HepG2 (cell line): ENCODE data around the gene CDIP1. TPM values are rescaled to one million over a fixed set of nuclear protein-coding genes. Genes with fewer than 3 reads are reported as not detected.

Source experiments
- ATAC-seq: fragments of 200-7000 bp; cut with Tn5 transposase; 3 replicates; pipeline ENCODE4 v1.9.1; 2020; ENCODE audit warnings: mild to moderate bottlenecking, moderate library complexity
- BruUV-seq: library from RNA; stranded (reverse); fragments of 400-500 nt; replicated peaks from 2 replicates; lab custom pipeline; 2021; lab: Mats Ljungman, UMichigan
- CTCF ChIA-PET: fragments of 300-600 bp; formaldehyde crosslinking; extraction: SDS; loops from one replicate; lab custom pipeline; 2021; ENCODE audit warnings: low total read pairs, inconsistent platforms, low intra/inter-chr PET ratio; lab: Yijun Ruan, JAX
- POLR2A ChIA-PET: fragments of 350-600 bp; sonication (Branson Sonifier 250); formaldehyde crosslinking; loops from one replicate; lab custom pipeline; 2020; ENCODE audit warnings: antibody characterized with exemption, inconsistent platforms; lab: Yijun Ruan, JAX
- DNase-seq: peaks from one replicate; pipeline ENCODE4 v3.0.0-alpha.2; 2015; ENCODE audit warnings: low spot score
- FAIRE-seq: peaks from 3 replicates; lab custom pipeline; 2011; peaks lifted over from hg19 to GRCh38; lab: Jason Lieb, UNC
- H2AFZ ChIP-seq: one replicate; pipeline ENCODE4 v1.6.1; 2011; ENCODE audit warnings: low read length, inconsistent platforms
- H3K27ac ChIP-seq: fragments of 300-600 bp; 3 replicates; pipeline ENCODE4 v1.8.0; 2011; ENCODE audit warnings: mixed run types, mild to moderate bottlenecking, mixed read lengths, low read length, inconsistent platforms; ENCODE audit not compliant: insufficient read depth; ENCODE audit errors: extremely low read length
- H3K27me3 ChIP-seq, 2 experiments: fragments of 200-600 bp in 1 of 2; 2 replicates in 1 of 2; 3 replicates in 1 of 2; pipeline versions ENCODE4 v1.6.0 to v1.8.0; 2011; ENCODE audit warnings: low read length in 2 of 2, mild to moderate bottlenecking in 2 of 2, moderate library complexity in 2 of 2, inconsistent platforms in 1 of 2; ENCODE audit not compliant: insufficient read depth in 2 of 2, control insufficient read depth in 1 of 2
- H3K36me3 ChIP-seq, 2 experiments: fragments of 200-600 bp in 1 of 2; replicated peaks in 1 of 2; 2 replicates in 1 of 2; 3 replicates in 1 of 2; pipeline versions ENCODE4 v1.5.1 to v1.8.0; 2011; ENCODE audit warnings: low read length in 2 of 2, inconsistent platforms in 1 of 2; ENCODE audit not compliant: insufficient read depth in 2 of 2, control insufficient read depth in 1 of 2
- H3K4me1 ChIP-seq: 2 replicates; pipeline ENCODE4 v1.5.1; 2012; ENCODE audit warnings: low read length, inconsistent platforms; ENCODE audit not compliant: insufficient read depth
- H3K4me2 ChIP-seq: 2 replicates; pipeline ENCODE4 v1.6.0; 2011; ENCODE audit warnings: low read depth, low read length, inconsistent platforms
- H3K4me3 ChIP-seq, 3 experiments: fragments of 200-600 bp in 1 of 3; sonication (generic), shearing (Covaris generic) in 1 of 3; replicated peaks in 1 of 3; 2 replicates each; pipeline ENCODE4 v1.5.1; 2011 to 2016; ENCODE audit warnings: low read length in 3 of 3, inconsistent platforms in 2 of 3, low read depth in 2 of 3, mild to moderate bottlenecking in 2 of 3, control low read depth in 1 of 3, mixed read lengths in 1 of 3; ENCODE audit not compliant: insufficient read depth in 1 of 3
- H3K79me2 ChIP-seq: one replicate; pipeline ENCODE4 v1.6.1; 2011; ENCODE audit warnings: low read length, inconsistent platforms; ENCODE audit not compliant: insufficient read depth
- H3K9ac ChIP-seq: 2 replicates; pipeline ENCODE4 v1.6.0; 2011; ENCODE audit warnings: mild to moderate bottlenecking, low read depth, low read length, inconsistent platforms; ENCODE audit not compliant: insufficient read depth
- H3K9me3 ChIP-seq: 2 replicates; pipeline ENCODE4 v1.5.1; 2012; ENCODE audit warnings: mild to moderate bottlenecking, low read length
- H4K20me1 ChIP-seq: 2 replicates; pipeline ENCODE4 v1.6.0; 2011; ENCODE audit warnings: inconsistent platforms, mild to moderate bottlenecking, low read length, moderate library complexity; ENCODE audit not compliant: insufficient read depth
- HNF1B ChIP-seq: sonication (generic); formaldehyde crosslinking; IDR thresholded peaks from 2 replicates; pipeline ENCODE4 v1.5.1; 2020; ENCODE audit warnings: mild to moderate bottlenecking, moderate library complexity, missing genetic modification reagents
- ZBTB2 ChIP-seq: sonication (generic); formaldehyde crosslinking; IDR thresholded peaks from 2 replicates; pipeline ENCODE4 v1.8.0; 2022; ENCODE audit warnings: low read depth, missing genetic modification reagents
- ZHX1 ChIP-seq: sonication (generic); formaldehyde crosslinking; IDR thresholded peaks from 2 replicates; pipeline ENCODE4 v1.8.1; 2022; ENCODE audit warnings: low read depth, mild to moderate bottlenecking, missing genetic modification reagents
- ZNF121 ChIP-seq: sonication (generic); formaldehyde crosslinking; IDR thresholded peaks from 2 replicates; pipeline ENCODE4 v1.5.0; 2020; ENCODE audit warnings: mild to moderate bottlenecking, missing genetic modification reagents
- ZNF253 ChIP-seq: sonication (generic); formaldehyde crosslinking; IDR thresholded peaks from 2 replicates; pipeline ENCODE4 v1.8.0; 2022; ENCODE audit warnings: mild to moderate bottlenecking, missing genetic modification reagents, borderline replicate concordance
- ZNF331 ChIP-seq: sonication (generic); formaldehyde crosslinking; IDR thresholded peaks from 2 replicates; pipeline ENCODE4 v1.4.0; 2020; ENCODE audit warnings: missing genetic modification reagents
- ZNF574 ChIP-seq: sonication (generic); formaldehyde crosslinking; IDR thresholded peaks from 2 replicates; pipeline ENCODE4 v1.4.0; 2020; ENCODE audit warnings: missing genetic modification reagents
- WGBS: methylation state at CpG from one replicate; pipeline ENCODE4 v1.1.6; 2017; ENCODE audit warnings: low lambda C conversion rate; 5-methylcytosine and 5-hydroxymethylcytosine counted together
- in situ Hi-C: cut with HindIII; loops from 2 replicates; pipeline ENCODE4 v1.10.0; 2017; ENCODE audit warnings: low pct_unique_long_range_greater_than_20kb; ENCODE audit not compliant: extremely low pct_ligation_motif_present
- intact Hi-C: fragments of 100-400 bp; cut with micrococcal nuclease; formaldehyde crosslinking; loops from one replicate; pipeline ENCODE4 v1.10.0; 2022; ENCODE audit not compliant: unreplicated experiment
- polyA plus RNA-seq, 8 experiments: library from polyadenylated mRNA; depleted of rRNA in 3 of 8; stranded (reverse) in 7 of 8; unstranded in 1 of 8; fragments of >200 nt; fragmentation: Illumina TruSeq in 4 of 8; extraction: Trizol in 4 of 8; gene quantifications; 2 replicates each; pipeline versions ENCODE4 v1.2.1 to v1.2.3, GENCODE V29; 2011 to 2016; ENCODE audit warnings: low read depth in 4 of 8, missing spikeins in 1 of 8, mixed read lengths in 1 of 8; ENCODE audit not compliant: insufficient read depth in 1 of 8
- total RNA-seq, 5 experiments: library from RNA; depleted of rRNA; stranded (reverse); fragments of >200 nt; fragmentation: Illumina TruSeq; extraction: Trizol; gene quantifications; 2 replicates each; pipeline ENCODE4 v1.2.3, GENCODE V29; 2016; ENCODE audit warnings: low read depth in 1 of 5

Gene CDIP1
- total and polyA plus RNA-seq, 2 of the 13 experiments (the other 11 are each of a cell fraction or from before 2014, with no cell fraction given), result 31.2 to 56.7 TPM

GRCh38 chr16:4491898-4492297, 46.7 kb downstream of the CDIP1 start:
- no peak overlapping the region for H3K4me3 ChIP-seq
- H3K9me3 ChIP-seq, result no peaks in the 10 kb centered on the region
- DNase-seq, result no peak
- H3K36me3 ChIP-seq, result peaks cover 4 to 20% of the 10 kb centered on the region in 2 experiments; a peak in 3 of 5 replicates
- FAIRE-seq, result no peak
- ChIA-PET CTCF (no interaction called here), POLR2A (no interaction called here)
- in situ Hi-C loops, result no loop called here
- intact Hi-C loops, result loop anchor here (10.0 kb wide), 1 partner anchor 73 kb away; no protein-coding TSS in a partner anchor
- peaks cover 4% of the 10 kb centered on the region; the same call in 1 of the 2 replicates for H4K20me1 ChIP-seq
- 90% methylated on average over 4 of the region's 4 CpGs for WGBS
- no peak for TF ChIP-seq ZBTB2 (CRISPR knock-in tag)
- TF ChIP-seq ZNF121, result peak; percentile 33; the same call in 1 of the 2 replicates
- peaks cover 22% of the 10 kb centered on the region for H3K79me2 ChIP-seq
- H3K27ac ChIP-seq, result no peak overlapping the region
- H2AFZ ChIP-seq, result no peak overlapping the region
- H3K27me3 ChIP-seq, result no peaks in the 10 kb centered on the region
- no peak overlapping the region for H3K9ac ChIP-seq
- no peak overlapping the region for H3K4me2 ChIP-seq
- BruUV-seq, result no TSS peak
- peaks cover 11% of the 10 kb centered on the region for H3K4me1 ChIP-seq
- ATAC-seq, result no peak

GRCh38 chr16:4489030-4489429, 49.5 kb downstream of the CDIP1 start:
- FAIRE-seq (no peak), DNase-seq (no peak), ATAC-seq (no peak)
- no peak overlapping the region for H3K4me2 ChIP-seq
- H4K20me1 ChIP-seq, result no peaks in the 10 kb centered on the region
- peaks cover 3 to 18% of the 10 kb centered on the region in 2 experiments; a peak in 4 of 5 replicates for H3K36me3 ChIP-seq
- CTCF ChIA-PET, result no interaction called here
- H3K4me1 ChIP-seq, result peaks cover 20% of the 10 kb centered on the region
- no peaks in the 10 kb centered on the region for H3K9me3 ChIP-seq
- peaks cover 15% of the 10 kb centered on the region for H3K79me2 ChIP-seq
- BruUV-seq, result no TSS peak
- no peak overlapping the region for H2AFZ ChIP-seq
- WGBS, result 95% methylated on average over 5 of the region's 5 CpGs
- no peak overlapping the region for H3K27ac ChIP-seq
- intact Hi-C loops (no loop called here), in situ Hi-C loops (no loop called here)
- H3K4me3 ChIP-seq, result no peak overlapping the region
- H3K9ac ChIP-seq, result no peak overlapping the region
- POLR2A ChIA-PET, result interaction anchor here (1.0 to 1.6 kb wide), 2 partner anchors 11 to 13 kb away, joined by 4 to 5 read pairs; partner anchors contain the start of gene HMOX2
- no peaks in the 10 kb centered on the region for H3K27me3 ChIP-seq
- no peak for TF ChIP-seq ZHX1 (CRISPR knock-in tag)
- no peak for TF ChIP-seq ZNF574
- no peak for TF ChIP-seq ZNF253 (CRISPR knock-in tag)
- no peak for TF ChIP-seq HNF1B (CRISPR knock-in tag)
- TF ChIP-seq ZNF331, result no peak
